Coronary artery (tissue), 2 donors: ENCODE measurements around the gene CHST5.

Source experiments
- DNase-seq: peaks from one replicate; pipeline ENCODE4 v3.0.0-alpha.2; 2017; ENCODE audit warnings: low spot score
- H3K27ac ChIP-seq, 2 donors: fragments of 200-600 bp; sonication (generic); one replicate each; pipeline ENCODE4 v1.5.1; 2016 to 2019
- H3K4me3 ChIP-seq: fragments of 200-600 bp; sonication (generic); 2 replicates; pipeline ENCODE4 v1.5.1; 2016; ENCODE audit warnings: mild to moderate bottlenecking, moderate library complexity
- CTCF ChIP-seq: fragments of 200-600 bp; sonication (generic); IDR thresholded peaks from one replicate; pipeline ENCODE4 v1.5.1; 2019; ENCODE audit warnings: antibody characterized with exemption

CHST5 gene

GRCh38 chr16:75485230-75486013, 50.5 kb downstream of the CHST5 start:
- no peak for TF ChIP-seq CTCF

GRCh38 chr16:75483222-75483621, 52.7 kb downstream of the CHST5 start:
- TF ChIP-seq CTCF = no peak
- Histone ChIP-seq H3K27ac (no peak overlapping the region), H3K4me3 (no peak overlapping the region)
- no peak for DNase-seq

More at GRCh38 chr16:75485230-75486013, 50.5 kb downstream of the CHST5 start:
- H3K27ac ChIP-seq = no peak overlapping the region
- no peak for DNase-seq
- no peak overlapping the region for H3K4me3 ChIP-seq

- Histone ChIP-seq H3K27ac (no peak overlapping the region), H3K4me3 (no peak overlapping the region)
- DNase-seq = no peak
- no peak for TF ChIP-seq CTCF
Observed at GRCh38 chr16:75482434-75483205, 53.3 kb downstream of the CHST5 start.

- no peak overlapping the region for H3K4me3 ChIP-seq
- no peak for TF ChIP-seq CTCF
- DNase-seq = no peak
- H3K27ac ChIP-seq = no peak overlapping the region
Observed at GRCh38 chr16:75481475-75481874, 54.4 kb downstream of the CHST5 start.

- Histone ChIP-seq H3K4me3 (no peak overlapping the region), H3K27ac (no peak overlapping the region)
- DNase-seq = no peak
- TF ChIP-seq CTCF = no peak
Observed at GRCh38 chr16:75479421-75479990, 56.4 kb downstream of the CHST5 start.
